ENCODE results near the gene PTPN2.

- TF ChIP-seq, protein P1, sequence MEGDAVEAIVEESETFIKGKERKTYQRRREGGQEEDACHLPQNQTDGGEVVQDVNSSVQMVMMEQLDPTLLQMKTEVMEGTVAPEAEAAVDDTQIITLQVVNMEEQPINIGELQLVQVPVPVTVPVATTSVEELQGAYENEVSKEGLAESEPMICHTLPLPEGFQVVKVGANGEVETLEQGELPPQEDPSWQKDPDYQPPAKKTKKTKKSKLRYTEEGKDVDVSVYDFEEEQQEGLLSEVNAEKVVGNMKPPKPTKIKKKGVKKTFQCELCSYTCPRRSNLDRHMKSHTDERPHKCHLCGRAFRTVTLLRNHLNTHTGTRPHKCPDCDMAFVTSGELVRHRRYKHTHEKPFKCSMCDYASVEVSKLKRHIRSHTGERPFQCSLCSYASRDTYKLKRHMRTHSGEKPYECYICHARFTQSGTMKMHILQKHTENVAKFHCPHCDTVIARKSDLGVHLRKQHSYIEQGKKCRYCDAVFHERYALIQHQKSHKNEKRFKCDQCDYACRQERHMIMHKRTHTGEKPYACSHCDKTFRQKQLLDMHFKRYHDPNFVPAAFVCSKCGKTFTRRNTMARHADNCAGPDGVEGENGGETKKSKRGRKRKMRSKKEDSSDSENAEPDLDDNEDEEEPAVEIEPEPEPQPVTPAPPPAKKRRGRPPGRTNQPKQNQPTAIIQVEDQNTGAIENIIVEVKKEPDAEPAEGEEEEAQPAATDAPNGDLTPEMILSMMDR (IDR thresholded peaks at IDR 0.05 in 4 of 5, conservative IDR thresholded peaks at IDR 0.05 in 1 of 5): no peak
- TF ChIP-seq POLR2A (IDR thresholded peaks at IDR 0.05): no peak
Measured at GRCh38 chr18:12823892-12824291, 60.1 kb downstream of the PTPN2 start.
